Endodermal cell (in vitro differentiated cells): ENCODE results near the gene CYTH3. TPM values are rescaled to one million over a fixed set of nuclear protein-coding genes. Genes with fewer than 3 reads are reported as not detected.

Source experiments
- DNase-seq: peaks from one replicate; pipeline ENCODE4 v3.0.0-alpha.2; 2017
- H3K27ac ChIP-seq: 2 replicates; pipeline ENCODE4 v1.5.1; 2013; ENCODE audit warnings: mild to moderate bottlenecking, low read depth, low read length, moderate library complexity
- H3K27me3 ChIP-seq: 2 replicates; pipeline ENCODE4 v1.6.1; 2013; ENCODE audit warnings: mild to moderate bottlenecking, low read length, moderate library complexity; ENCODE audit not compliant: insufficient read depth, control insufficient read depth, poor library complexity, severe bottlenecking
- H3K36me3 ChIP-seq: 2 replicates; pipeline ENCODE4 v1.7.0; 2013; ENCODE audit warnings: mild to moderate bottlenecking, low read length, moderate library complexity; ENCODE audit not compliant: control insufficient read depth, insufficient read depth
- H3K4me1 ChIP-seq: one replicate; pipeline ENCODE4 v1.7.0; 2013; ENCODE audit warnings: low read length; ENCODE audit not compliant: control insufficient read depth, insufficient read depth
- H3K4me3 ChIP-seq: 2 replicates; pipeline ENCODE4 v1.5.1; 2013; ENCODE audit warnings: mild to moderate bottlenecking, low read length, moderate library complexity
- H3K9ac ChIP-seq: 2 replicates; pipeline ENCODE4 v1.6.1; 2013; ENCODE audit warnings: mild to moderate bottlenecking, low read length, moderate library complexity; ENCODE audit not compliant: poor library complexity, severe bottlenecking; ENCODE audit errors: extremely low read depth
- H3K9me3 ChIP-seq: 2 replicates; pipeline ENCODE4 v1.6.1; 2013; ENCODE audit warnings: mild to moderate bottlenecking, low read length, moderate library complexity; ENCODE audit not compliant: control insufficient read depth
- H3K27ac Mint-ChIP-seq: 2 replicates; pipeline ENCODE4 v1.8.0; 2020; ENCODE audit warnings: mixed read lengths
- H3K27me3 Mint-ChIP-seq: 2 replicates; pipeline ENCODE4 v1.8.0; 2021; ENCODE audit warnings: mild to moderate bottlenecking, mixed read lengths; ENCODE audit not compliant: insufficient read depth
- H3K36me3 Mint-ChIP-seq: 2 replicates; pipeline ENCODE4 v1.8.0; 2020; ENCODE audit warnings: low read depth, mixed read lengths
- H3K4me1 Mint-ChIP-seq: 2 replicates; pipeline ENCODE4 v1.8.0; 2020; ENCODE audit warnings: mixed read lengths
- H3K4me3 Mint-ChIP-seq: 2 replicates; pipeline ENCODE4 v1.8.0; 2020; ENCODE audit warnings: mild to moderate bottlenecking, moderate library complexity, mixed read lengths
- H3K9me3 Mint-ChIP-seq: 2 replicates; pipeline ENCODE4 v1.8.0; 2020; ENCODE audit warnings: mild to moderate bottlenecking, mixed read lengths
- CTCF ChIP-seq: fragments of 200-600 bp; sonication (generic); conservative IDR thresholded peaks from 2 replicates; pipeline ENCODE4 v1.5.0; 2021; ENCODE audit warnings: antibody characterized with exemption, mild to moderate bottlenecking
- WGBS, 2 experiments: methylation state at CpG; one replicate each; pipeline versions ENCODE4 v1.1.5 to v1.1.7; 2013; ENCODE audit warnings: missing lambda C conversion rate in 2 of 2, mixed read lengths in 1 of 2; ENCODE audit not compliant: insufficient coverage in 1 of 2, insufficient read length in 1 of 2; 5-methylcytosine and 5-hydroxymethylcytosine counted together
- total RNA-seq, 2 donors: library from RNA; stranded (reverse); fragmentation: NEBNext Ultra II Directional in 1 of 2; extraction: Animal tissue kit (Norgen Biotek cat#: 25700) in 1 of 2; gene quantifications; 2 replicates in 1 of 2; 3 replicates in 1 of 2; pipeline ENCODE4 v1.2.1, GENCODE V29; 2021

Gene CYTH3
- total RNA-seq, 2 donors from 2014 or later: 10.6 to 10.8 TPM

DNA sequence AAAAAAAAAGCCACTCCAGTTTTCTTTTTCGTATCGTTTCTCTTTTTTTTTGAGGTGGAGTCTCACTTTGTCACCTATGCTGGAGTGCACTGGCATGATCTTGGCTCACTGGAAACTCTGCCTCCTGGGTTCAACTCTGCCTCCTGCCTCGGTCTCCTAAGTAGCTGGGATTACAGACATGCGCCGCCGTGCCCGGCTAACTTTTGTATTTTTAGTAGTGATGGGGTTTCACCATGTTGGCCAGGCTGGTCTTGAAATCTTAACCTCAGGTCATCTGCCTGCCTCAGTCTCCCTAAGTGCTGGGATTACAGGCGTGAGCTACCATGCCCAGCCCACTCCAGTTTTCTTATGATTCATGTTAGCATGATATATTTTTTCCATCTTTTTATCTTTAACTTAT, 148.6 kb downstream of the CYTH3 start:
- Histone ChIP-seq H3K4me3 (no peak overlapping the region), H3K27ac (no peak overlapping the region), H3K9ac (no peak overlapping the region), H3K27me3 (no peaks in the 10 kb centered on the region), H3K4me1 (no peaks in the 10 kb centered on the region), H3K36me3 (peaks cover 81% of the 10 kb centered on the region), H3K9me3 (peaks cover 24% of the 10 kb centered on the region)
- 82 to 99% methylated on average over 6 to 8 of the region's 8 CpGs for WGBS, 2 experiments
- no peak for DNase-seq
- no peaks in the 10 kb centered on the region for H3K27me3 Mint-ChIP-seq
- H3K4me1 Mint-ChIP-seq: no peaks in the 10 kb centered on the region
- no peak overlapping the region for H3K27ac Mint-ChIP-seq
- TF ChIP-seq CTCF: no peak
- H3K36me3 Mint-ChIP-seq: peaks cover 81% of the 10 kb centered on the region
- H3K9me3 Mint-ChIP-seq: peaks cover 11% of the 10 kb centered on the region
- no peak overlapping the region for H3K4me3 Mint-ChIP-seq

- TF ChIP-seq CTCF: no peak
- H3K4me1 Mint-ChIP-seq: no peaks in the 10 kb centered on the region
- peaks cover 88% of the 10 kb centered on the region for H3K36me3 Mint-ChIP-seq
- Histone ChIP-seq H3K9ac (no peak overlapping the region), H3K36me3 (peaks cover 92% of the 10 kb centered on the region), H3K4me1 (no peaks in the 10 kb centered on the region), H3K9me3 (peaks cover 24% of the 10 kb centered on the region), H3K4me3 (no peak overlapping the region), H3K27ac (no peak overlapping the region), H3K27me3 (no peaks in the 10 kb centered on the region)
- H3K4me3 Mint-ChIP-seq: no peak overlapping the region
- no peak for DNase-seq
- WGBS, 2 experiments: 97% methylated on average over 2 of the region's 2 CpGs; no CpG with 5 or more reads in 1 of the 2 experiments
- no peaks in the 10 kb centered on the region for H3K27me3 Mint-ChIP-seq
- H3K27ac Mint-ChIP-seq: no peak overlapping the region
- H3K9me3 Mint-ChIP-seq: peaks cover 11% of the 10 kb centered on the region
These were observed 151.3 kb downstream of the CYTH3 start for GRCh38 chr7:6121141-6121540.

DNA sequence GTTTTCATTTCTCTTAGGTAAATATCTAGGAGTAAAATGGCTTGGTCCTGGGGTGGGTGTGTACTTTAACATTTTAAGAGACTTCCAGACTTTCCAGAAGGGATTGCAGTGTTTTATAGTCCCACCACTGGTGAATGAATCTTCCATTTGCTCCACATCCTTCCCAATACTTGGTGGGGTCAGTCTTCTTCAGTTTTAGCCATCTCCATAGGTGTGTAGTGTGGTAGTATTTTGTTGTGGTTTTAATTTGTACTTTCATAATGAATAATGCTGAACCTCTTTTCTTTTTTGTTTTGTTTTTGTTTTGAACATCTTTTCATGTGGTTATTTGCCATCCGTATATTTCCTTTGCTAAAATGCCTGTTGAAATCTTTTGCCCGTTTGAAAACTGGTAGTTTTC, 154.9 kb downstream of the CYTH3 start:
- peaks cover 88% of the 10 kb centered on the region for H3K36me3 Mint-ChIP-seq
- Histone ChIP-seq H3K36me3 (peaks cover 94% of the 10 kb centered on the region), H3K4me3 (no peak overlapping the region), H3K9me3 (peaks cover 17% of the 10 kb centered on the region), H3K27me3 (no peaks in the 10 kb centered on the region), H3K27ac (no peak overlapping the region), H3K4me1 (no peaks in the 10 kb centered on the region), H3K9ac (no peak overlapping the region)
- peaks cover 11% of the 10 kb centered on the region for H3K9me3 Mint-ChIP-seq
- no peak overlapping the region for H3K4me3 Mint-ChIP-seq
- TF ChIP-seq CTCF: no peak
- WGBS, 2 experiments: 89 to 90% methylated on average over 2 of the region's 2 CpGs
- DNase-seq: no peak
- no peak overlapping the region for H3K27ac Mint-ChIP-seq
- no peaks in the 10 kb centered on the region for H3K27me3 Mint-ChIP-seq
- no peaks in the 10 kb centered on the region for H3K4me1 Mint-ChIP-seq
